GM12891 (cell line): ENCODE data around the gene CAPN1.
"Not testable (repeated sequence)": the region's sequence is repeated elsewhere in the genome, so short reads cannot be mapped to it uniquely, and the experiment has no call there.

Experiments
- DNase-seq: peaks from one replicate; pipeline ENCODE4 v3.0.0; 2011; ENCODE audit warnings: low spot score; ENCODE audit not compliant: insufficient read length
- FAIRE-seq: peaks from 2 replicates; lab custom pipeline; 2011; peaks lifted over from hg19 to GRCh38; lab: Jason Lieb, UNC
- PAX5 ChIP-seq: IDR thresholded peaks from 2 replicates; pipeline ENCODE4 v1.6.1; 2011; ENCODE audit warnings: low read length, moderate library complexity, mild to moderate bottlenecking; ENCODE audit not compliant: insufficient read depth, severe bottlenecking
- POLR2A ChIP-seq: IDR thresholded peaks from 2 replicates; pipeline ENCODE4 v1.6.1; 2011; ENCODE audit warnings: low read depth, low read length, control low read depth
- POLR2AphosphoS5 ChIP-seq: IDR thresholded peaks from 2 replicates; pipeline ENCODE4 v1.6.1; 2011; ENCODE audit warnings: low read depth, low read length, control low read depth
- POU2F2 ChIP-seq: IDR thresholded peaks from 2 replicates; pipeline ENCODE4 v1.6.1; 2011; ENCODE audit warnings: low read depth, mild to moderate bottlenecking, control low read depth, low read length, moderate library complexity
- SPI1 ChIP-seq: IDR thresholded peaks from 2 replicates; pipeline ENCODE4 v1.6.1; 2011; ENCODE audit warnings: low read depth, low read length, control low read depth
- TAF1 ChIP-seq: IDR thresholded peaks from 2 replicates; pipeline ENCODE4 v1.6.1; 2011; ENCODE audit warnings: low read depth, low read length, control low read depth

The CAPN1 gene

GRCh38 chr11:65227879-65228278 is 46.2 kb downstream of the CAPN1 start:
- FAIRE-seq (no peak), DNase-seq (no peak)
- TF ChIP-seq POLR2A: no peak
- TF ChIP-seq SPI1: no peak
- TF ChIP-seq PAX5: no peak
- TF ChIP-seq POU2F2: no peak

- TF ChIP-seq PAX5: no peak
- no peak for TF ChIP-seq POLR2A
- no peak for TF ChIP-seq SPI1
- DNase-seq (no peak), FAIRE-seq (no peak)
Measured at GRCh38 chr11:65236194-65237059, 54.7 kb downstream of the CAPN1 start.

- not testable (repeated sequence) for DNase-seq, FAIRE-seq
Measured at GRCh38 chr11:65238302-65238701, 56.6 kb downstream of the CAPN1 start.

- DNase-seq (no peak), FAIRE-seq (no peak)
- TF ChIP-seq POLR2AphosphoS5: no peak
- no peak for TF ChIP-seq PAX5
- TF ChIP-seq TAF1: no peak
Measured at GRCh38 chr11:65241134-65241533, 59.4 kb downstream of the CAPN1 start.

GRCh38 chr11:65241692-65242091 is 60.0 kb downstream of the CAPN1 start:
- DNase-seq (no peak), FAIRE-seq (no peak)
- TF ChIP-seq PAX5: no peak
- TF ChIP-seq TAF1: no peak
- no peak for TF ChIP-seq SPI1
- TF ChIP-seq POLR2AphosphoS5: no peak
- TF ChIP-seq POLR2A: no peak
- no peak for TF ChIP-seq POU2F2

GRCh38 chr11:65242389-65242788 is 60.7 kb downstream of the CAPN1 start:
- no peak for FAIRE-seq
- no peak for TF ChIP-seq PAX5
- no peak for TF ChIP-seq SPI1
- TF ChIP-seq TAF1: no peak
- no peak for TF ChIP-seq POLR2AphosphoS5
- TF ChIP-seq POLR2A: no peak
- no peak for TF ChIP-seq POU2F2

GRCh38 chr11:65243797-65244196 is 62.1 kb downstream of the CAPN1 start:
- FAIRE-seq: no peak
- DNase-seq: no peak
- no peak for TF ChIP-seq POU2F2
- TF ChIP-seq TAF1: no peak
- TF ChIP-seq POLR2A: no peak
- no peak for TF ChIP-seq SPI1
- TF ChIP-seq POLR2AphosphoS5: no peak

More at GRCh38 chr11:65242389-65242788, 60.7 kb downstream of the CAPN1 start:
- no peak for DNase-seq

GRCh38 chr11:65245046-65245445 is 63.3 kb downstream of the CAPN1 start:
- FAIRE-seq, DNase-seq: not testable (repeated sequence)

- TF ChIP-seq POLR2A (no peak), PAX5 (no peak), SPI1 (no peak), TAF1 (no peak), POLR2AphosphoS5 (no peak), POU2F2 (no peak)
- FAIRE-seq (no peak), DNase-seq (no peak)
Measured at GRCh38 chr11:65246506-65246905, 64.8 kb downstream of the CAPN1 start.

GRCh38 chr11:65248184-65248710 is 66.5 kb downstream of the CAPN1 start:
- FAIRE-seq, DNase-seq: not testable (repeated sequence)

GRCh38 chr11:65251476-65251875 is 69.7 kb downstream of the CAPN1 start:
- no peak for TF ChIP-seq SPI1
- TF ChIP-seq TAF1: no peak
- no peak for TF ChIP-seq PAX5
- TF ChIP-seq POU2F2: no peak
- no peak for TF ChIP-seq POLR2A
- TF ChIP-seq POLR2AphosphoS5: no peak
- no peak for FAIRE-seq

More at GRCh38 chr11:65251476-65251875, 69.7 kb downstream of the CAPN1 start:
- DNase-seq: no peak
